ENCODE results near the gene FAM24B. TPM values are rescaled to one million over a fixed set of nuclear protein-coding genes. Genes with fewer than 3 reads are reported as not detected.

The FAM24B gene
- total RNA-seq, 8 experiments from 2014 or later, result 3.6 to 32.4 (median 18.2) TPM

Other genes starting within 250 kb of the FAM24B start
- gene C10orf120, start 179.7 kb downstream of the FAM24B start, total RNA-seq, result under 1 TPM in 2 of 8 experiments, not detected in 6; 0.33 to 0.38 TPM
- gene CUZD1, start 33.7 kb downstream of the FAM24B start, total RNA-seq, result 1 to 10 TPM in 5 of 8 experiments, under 1 TPM in 3; 0.38 to 5.1 (median 1.4) TPM
- gene FAM24A, start 31.0 kb upstream of the FAM24B start, total RNA-seq, result not detected
- 10 to 100 TPM; 10.3 to 16.2 (median 12.5) TPM for gene C10orf88, start 74.6 kb upstream of the FAM24B start, total RNA-seq
- gene PSTK, start 100.8 kb upstream of the FAM24B start, total RNA-seq, result 10 to 100 TPM in 2 of 8 experiments, 1 to 10 TPM in 6; 5.6 to 10.3 (median 9.1) TPM
- gene IKZF5, start 129.2 kb upstream of the FAM24B start, total RNA-seq, result 10 to 100 TPM in 3 of 8 experiments, 1 to 10 TPM in 5; 7.3 to 23.8 (median 9.4) TPM
- gene ACADSB, start 129.4 kb upstream of the FAM24B start, total RNA-seq, result 10 to 100 TPM in 3 of 8 experiments, 1 to 10 TPM in 5; 5.0 to 42.3 (median 7.6) TPM

All from motor neuron (in vitro differentiated cells).